HCT116 (cell line): ENCODE data around the gene WHAMM. TPM values are rescaled to one million over a fixed set of nuclear protein-coding genes. Genes with fewer than 3 reads are reported as not detected.

Source experiments
- total RNA-seq: library from RNA; stranded (reverse); gene quantifications from one replicate; pipeline ENCODE4 v1.2.1, GENCODE V29; 2021; ENCODE audit not compliant: unreplicated experiment

Gene WHAMM
- total RNA-seq, 1 experiment from 2014 or later: 7.1 TPM

Other genes starting within 250 kb of the WHAMM start
- gene CPEB1, start 162.3 kb upstream of the WHAMM start, total RNA-seq: not detected
- 0.07 TPM for gene AP3B2, start 99.8 kb upstream of the WHAMM start, total RNA-seq
- gene FSD2, start 3.6 kb upstream of the WHAMM start, total RNA-seq: not detected
- gene HOMER2, start 143.1 kb downstream of the WHAMM start, total RNA-seq: 3.9 TPM
- 16.5 TPM for gene RAMAC, start 176.6 kb downstream of the WHAMM start, total RNA-seq
- 26.0 TPM for gene C15orf40, start 202.0 kb downstream of the WHAMM start, total RNA-seq